Astrocyte (in vitro differentiated cells and primary cell): ENCODE measurements around the gene SDF2L1. TPM values are rescaled to one million over a fixed set of nuclear protein-coding genes. Genes with fewer than 3 reads are reported as not detected.

Source experiments
- DNase-seq: peaks from one replicate; pipeline ENCODE4 v3.0.0-alpha.2; 2010; ENCODE audit warnings: low read depth
- FAIRE-seq: peaks from 2 replicates; lab custom pipeline; 2011; peaks lifted over from hg19 to GRCh38; lab: Jason Lieb, UNC
- H2AFZ ChIP-seq: 2 replicates; pipeline ENCODE4 v1.6.0; 2012; ENCODE audit warnings: low read depth, low read length, inconsistent platforms
- H3K27ac ChIP-seq: 2 replicates; pipeline ENCODE4 v1.5.1; 2011; ENCODE audit warnings: low read depth, low read length, inconsistent platforms
- H3K27me3 ChIP-seq: 2 replicates; pipeline ENCODE4 v1.6.0; 2011; ENCODE audit warnings: low read length, inconsistent platforms; ENCODE audit not compliant: insufficient read depth
- H3K36me3 ChIP-seq: 2 replicates; pipeline ENCODE4 v1.5.1; 2011; ENCODE audit warnings: low read length, inconsistent platforms; ENCODE audit not compliant: insufficient read depth
- H3K4me1 ChIP-seq: 2 replicates; pipeline ENCODE4 v1.5.1; 2011; ENCODE audit warnings: low read length, inconsistent platforms; ENCODE audit not compliant: insufficient read depth
- H3K4me2 ChIP-seq: 2 replicates; pipeline ENCODE4 v1.6.0; 2012; ENCODE audit warnings: low read length, inconsistent platforms
- H3K4me3 ChIP-seq: 2 replicates; pipeline ENCODE4 v1.5.1; 2011; ENCODE audit warnings: low read depth, mild to moderate bottlenecking, low read length, inconsistent platforms; ENCODE audit not compliant: insufficient read depth
- H3K79me2 ChIP-seq: 2 replicates; pipeline ENCODE4 v1.6.0; 2012; ENCODE audit warnings: mild to moderate bottlenecking, low read length, inconsistent platforms; ENCODE audit not compliant: insufficient read depth
- H3K9ac ChIP-seq: 2 replicates; pipeline ENCODE4 v1.6.0; 2012; ENCODE audit warnings: mild to moderate bottlenecking, low read length, inconsistent platforms
- H3K9me3 ChIP-seq: 2 replicates; pipeline ENCODE4 v1.5.1; 2012; ENCODE audit warnings: low read depth, mild to moderate bottlenecking, low read length, inconsistent platforms; ENCODE audit not compliant: insufficient read depth
- H4K20me1 ChIP-seq: 2 replicates; pipeline ENCODE4 v1.6.0; 2012; ENCODE audit warnings: low read length, inconsistent platforms; ENCODE audit not compliant: insufficient read depth
- H3K27ac Mint-ChIP-seq: one replicate; pipeline ENCODE4 v1.8.0; 2021; ENCODE audit warnings: mild to moderate bottlenecking, mixed read lengths; ENCODE audit not compliant: unreplicated experiment
- H3K27me3 Mint-ChIP-seq: one replicate; pipeline ENCODE4 v1.8.0; 2021; ENCODE audit warnings: low read depth, mixed read lengths; ENCODE audit not compliant: unreplicated experiment
- H3K36me3 Mint-ChIP-seq: one replicate; pipeline ENCODE4 v1.8.0; 2021; ENCODE audit warnings: low read depth, mixed read lengths; ENCODE audit not compliant: unreplicated experiment
- H3K4me1 Mint-ChIP-seq: one replicate; pipeline ENCODE4 v1.8.0; 2021; ENCODE audit warnings: low read depth, mixed read lengths; ENCODE audit not compliant: unreplicated experiment
- H3K4me3 Mint-ChIP-seq: one replicate; pipeline ENCODE4 v1.8.0; 2021; ENCODE audit warnings: mild to moderate bottlenecking, moderate library complexity, mixed read lengths; ENCODE audit not compliant: unreplicated experiment
- H3K9me3 Mint-ChIP-seq: one replicate; pipeline ENCODE4 v1.8.0; 2021; ENCODE audit warnings: mild to moderate bottlenecking, mixed read lengths; ENCODE audit not compliant: unreplicated experiment
- CTCF ChIP-seq: IDR thresholded peaks from 2 replicates; pipeline ENCODE4 v1.5.1; 2011; ENCODE audit warnings: low read depth, mild to moderate bottlenecking, inconsistent platforms, low read length, moderate library complexity; ENCODE audit not compliant: insufficient read depth
- EZH2 ChIP-seq: IDR thresholded peaks from 2 replicates; pipeline ENCODE4 v1.6.1; 2012; ENCODE audit warnings: mild to moderate bottlenecking, low read length, inconsistent platforms; ENCODE audit not compliant: insufficient read depth
- total RNA-seq: library from RNA; stranded (reverse); gene quantifications from 2 replicates; pipeline ENCODE4 v1.2.1, GENCODE V29; 2021

SDF2L1 gene
- total RNA-seq, 1 donor from 2014 or later = 49.5 TPM

GRCh38 chr22:21631025-21631424 is 11.1 kb upstream of the SDF2L1 start:
- Histone ChIP-seq H3K79me2 (peaks cover 35% of the 10 kb centered on the region), H4K20me1 (peaks cover 24% of the 10 kb centered on the region), H3K4me3 (no peak overlapping the region), H2AFZ (no peak overlapping the region), H3K9ac (no peak overlapping the region), H3K9me3 (no peaks in the 10 kb centered on the region), H3K27me3 (no peaks in the 10 kb centered on the region), H3K4me2 (no peak overlapping the region), H3K27ac (no peak overlapping the region), H3K36me3 (no peaks in the 10 kb centered on the region), H3K4me1 (peaks cover 9% of the 10 kb centered on the region)
- FAIRE-seq (no peak), DNase-seq (no peak)
- peak overlapping the region; percentile 80 for H3K4me3 Mint-ChIP-seq
- peaks cover 13% of the 10 kb centered on the region for H3K27me3 Mint-ChIP-seq
- H3K9me3 Mint-ChIP-seq = no peaks in the 10 kb centered on the region
- peaks cover 10% of the 10 kb centered on the region for H3K36me3 Mint-ChIP-seq
- TF ChIP-seq CTCF (no peak), EZH2 (no peak)
- H3K4me1 Mint-ChIP-seq = peaks cover 13% of the 10 kb centered on the region
- H3K27ac Mint-ChIP-seq = no peak overlapping the region

- Histone ChIP-seq H3K79me2 (peaks cover 21% of the 10 kb centered on the region), H3K4me3 (no peak within 1 kb of the TSS), H3K4me2 (no peak within 1 kb of the TSS), H3K27me3 (no peaks in the 10 kb centered on the region), H3K9ac (no peak within 1 kb of the TSS), H4K20me1 (peaks cover 11% of the 10 kb centered on the region), H3K4me1 (peaks cover 9% of the 10 kb centered on the region), H2AFZ (no peak within 1 kb of the TSS), H3K36me3 (no peaks in the 10 kb centered on the region), H3K9me3 (no peaks in the 10 kb centered on the region), H3K27ac (no peak within 1 kb of the TSS)
- TF ChIP-seq EZH2 = no peak
- TF ChIP-seq CTCF = no peak
- H3K4me1 Mint-ChIP-seq = peaks cover 6% of the 10 kb centered on the region
- H3K27me3 Mint-ChIP-seq = peaks cover 22% of the 10 kb centered on the region
- DNase-seq (no peak), FAIRE-seq (no peak)
- no peak within 1 kb of the TSS for H3K27ac Mint-ChIP-seq
- H3K9me3 Mint-ChIP-seq = no peaks in the 10 kb centered on the region
- peaks cover 11% of the 10 kb centered on the region for H3K36me3 Mint-ChIP-seq
- no peak within 1 kb of the TSS for H3K4me3 Mint-ChIP-seq
Observed at GRCh38 chr22:21632237-21632895, 9.7 kb upstream of the SDF2L1 start, which contains the start of gene CCDC116. CCDC116 (plus strand) TSS chr22:21632760; CDS start chr22:21633182, 422 bp downstream.

- Histone ChIP-seq H2AFZ (no peak overlapping the region), H3K36me3 (no peaks in the 10 kb centered on the region), H4K20me1 (peaks cover 7% of the 10 kb centered on the region), H3K4me3 (no peak overlapping the region), H3K4me1 (peaks cover 9% of the 10 kb centered on the region), H3K27ac (no peak overlapping the region), H3K4me2 (no peak overlapping the region), H3K9ac (no peak overlapping the region), H3K9me3 (no peaks in the 10 kb centered on the region), H3K79me2 (peaks cover 17% of the 10 kb centered on the region), H3K27me3 (no peaks in the 10 kb centered on the region)
- no peak for DNase-seq
- Mint-ChIP-seq H3K4me1 (peaks cover 5% of the 10 kb centered on the region), H3K27ac (no peak overlapping the region), H3K27me3 (peaks cover 22% of the 10 kb centered on the region), H3K36me3 (peaks cover 8% of the 10 kb centered on the region), H3K4me3 (no peak overlapping the region), H3K9me3 (no peaks in the 10 kb centered on the region)
- no peak for TF ChIP-seq EZH2
- TF ChIP-seq CTCF = no peak
- FAIRE-seq = no peak
Observed at GRCh38 chr22:21632931-21633330, 9.2 kb upstream of the SDF2L1 start.
